ENCODE data around the gene ZFYVE16.

DNA sequence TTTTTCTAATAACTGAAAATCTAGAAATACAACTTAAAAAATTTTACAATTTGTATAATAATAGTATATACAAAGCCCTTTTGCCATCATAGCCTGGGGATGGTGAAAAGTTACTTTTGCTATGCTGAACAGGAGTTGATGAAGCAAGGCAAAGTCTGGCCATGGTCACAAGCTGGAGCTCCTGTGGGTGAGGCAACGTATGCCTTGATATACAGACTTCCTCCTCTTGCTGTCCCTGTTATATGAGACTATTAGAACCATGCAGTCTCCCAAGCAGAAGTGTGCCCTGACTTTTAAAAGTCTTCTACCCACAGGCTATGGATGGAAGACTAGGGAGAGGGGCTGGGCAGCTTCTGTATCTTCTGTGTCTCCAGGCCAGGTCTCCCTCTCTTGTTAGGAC is 95.8 kb downstream of the ZFYVE16 start:
- TF ChIP-seq, protein P1, sequence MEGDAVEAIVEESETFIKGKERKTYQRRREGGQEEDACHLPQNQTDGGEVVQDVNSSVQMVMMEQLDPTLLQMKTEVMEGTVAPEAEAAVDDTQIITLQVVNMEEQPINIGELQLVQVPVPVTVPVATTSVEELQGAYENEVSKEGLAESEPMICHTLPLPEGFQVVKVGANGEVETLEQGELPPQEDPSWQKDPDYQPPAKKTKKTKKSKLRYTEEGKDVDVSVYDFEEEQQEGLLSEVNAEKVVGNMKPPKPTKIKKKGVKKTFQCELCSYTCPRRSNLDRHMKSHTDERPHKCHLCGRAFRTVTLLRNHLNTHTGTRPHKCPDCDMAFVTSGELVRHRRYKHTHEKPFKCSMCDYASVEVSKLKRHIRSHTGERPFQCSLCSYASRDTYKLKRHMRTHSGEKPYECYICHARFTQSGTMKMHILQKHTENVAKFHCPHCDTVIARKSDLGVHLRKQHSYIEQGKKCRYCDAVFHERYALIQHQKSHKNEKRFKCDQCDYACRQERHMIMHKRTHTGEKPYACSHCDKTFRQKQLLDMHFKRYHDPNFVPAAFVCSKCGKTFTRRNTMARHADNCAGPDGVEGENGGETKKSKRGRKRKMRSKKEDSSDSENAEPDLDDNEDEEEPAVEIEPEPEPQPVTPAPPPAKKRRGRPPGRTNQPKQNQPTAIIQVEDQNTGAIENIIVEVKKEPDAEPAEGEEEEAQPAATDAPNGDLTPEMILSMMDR (IDR thresholded peaks at IDR 0.05), result no peak
- TF ChIP-seq POLR2AphosphoS5 (IDR thresholded peaks at IDR 0.05), result no peak
- TF ChIP-seq POLR2A (IDR thresholded peaks at IDR 0.05), result no peak
